Lung (tissue), 12 donors: ENCODE results near the gene CDC45. TPM values are rescaled to one million over a fixed set of nuclear protein-coding genes. Genes with fewer than 3 reads are reported as not detected.

Experiments
- ATAC-seq: fragments of 200-7000 bp; cut with Tn5 transposase; one replicate; pipeline ENCODE4 v1.9.1; 2020; ENCODE audit warnings: moderate number of reproducible peaks; ENCODE audit not compliant: insufficient read depth, low FRiP score
- DNase-seq, 3 donors: peaks; one replicate each; pipeline ENCODE4 v3.0.0-alpha.2; 2013 to 2017
- H3K27ac ChIP-seq, 2 donors: one replicate each; pipeline ENCODE4 v1.5.1; 2013; ENCODE audit warnings: mild to moderate bottlenecking in 2 of 2, moderate library complexity in 2 of 2, control low read depth in 1 of 2, inconsistent platforms in 1 of 2, low read depth in 1 of 2, low read length in 1 of 2
- H3K27me3 ChIP-seq, 3 donors: one replicate each; pipeline ENCODE4 v1.5.1; 2013; ENCODE audit warnings: low read length in 2 of 3; ENCODE audit not compliant: control insufficient read depth in 3 of 3, insufficient read depth in 3 of 3
- H3K36me3 ChIP-seq, 4 donors: one replicate each; pipeline ENCODE4 v1.5.1; 2013; ENCODE audit warnings: low read length in 4 of 4, mild to moderate bottlenecking in 1 of 4, moderate library complexity in 1 of 4; ENCODE audit not compliant: control insufficient read depth in 4 of 4, insufficient read depth in 4 of 4
- H3K4me1 ChIP-seq, 5 donors: one replicate each; pipeline ENCODE4 v1.5.1; 2013; ENCODE audit warnings: low read length in 5 of 5, mild to moderate bottlenecking in 2 of 5, moderate library complexity in 1 of 5; ENCODE audit not compliant: control insufficient read depth in 5 of 5, insufficient read depth in 5 of 5
- H3K4me3 ChIP-seq: one replicate; pipeline ENCODE4 v1.5.1; 2013; ENCODE audit warnings: mild to moderate bottlenecking, control low read depth, moderate library complexity
- H3K9ac ChIP-seq, 2 donors: one replicate each; pipeline ENCODE4 v1.5.1; 2013; ENCODE audit warnings: low read length in 2 of 2, control low read depth in 1 of 2; ENCODE audit not compliant: insufficient read depth in 1 of 2
- H3K9me3 ChIP-seq, 4 donors: one replicate each; pipeline ENCODE4 v1.5.1; 2013; ENCODE audit warnings: low read length in 3 of 4, mild to moderate bottlenecking in 1 of 4, moderate library complexity in 1 of 4; ENCODE audit not compliant: control insufficient read depth in 4 of 4, insufficient read depth in 3 of 4
- WGBS, 2 donors: extraction: QIAGEN DNeasy Blood & Tissue Kit; methylation state at CpG; one replicate each; pipeline ENCODE4 v1.1.7; 2013; 5-methylcytosine and 5-hydroxymethylcytosine counted together
- polyA plus RNA-seq, 2 donors: library from polyadenylated mRNA; stranded (reverse); fragments of 200-250 nt; gene quantifications; one replicate each; pipeline ENCODE4 v1.2.1, GENCODE V29; 2013
- total RNA-seq, 2 donors: library from RNA; depleted of rRNA in 1 of 2; stranded (reverse); fragments of >200 nt in 1 of 2; gene quantifications; one replicate each; pipeline ENCODE4 v1.2.1, GENCODE V29; 2014 to 2021
- TF ChIP-seq, protein P1 (sequence below): IDR thresholded peaks from 2 replicates; pipeline ENCODE4 v1.5.1; 2012; ENCODE audit warnings: mild to moderate bottlenecking; ENCODE audit errors: control extremely low read depth, extremely low read depth
- donor health status: control.
- donor health status: control.
- donor health status: Bipolar disorder and iron deficiency.
- donor health status: healthy.
- donor health status: DM: yes; HTN: yes; CAD: no.

The CDC45 gene
- total and polyA plus RNA-seq, 4 donors: 2.1 to 6.8 (median 3.1) TPM

DNA sequence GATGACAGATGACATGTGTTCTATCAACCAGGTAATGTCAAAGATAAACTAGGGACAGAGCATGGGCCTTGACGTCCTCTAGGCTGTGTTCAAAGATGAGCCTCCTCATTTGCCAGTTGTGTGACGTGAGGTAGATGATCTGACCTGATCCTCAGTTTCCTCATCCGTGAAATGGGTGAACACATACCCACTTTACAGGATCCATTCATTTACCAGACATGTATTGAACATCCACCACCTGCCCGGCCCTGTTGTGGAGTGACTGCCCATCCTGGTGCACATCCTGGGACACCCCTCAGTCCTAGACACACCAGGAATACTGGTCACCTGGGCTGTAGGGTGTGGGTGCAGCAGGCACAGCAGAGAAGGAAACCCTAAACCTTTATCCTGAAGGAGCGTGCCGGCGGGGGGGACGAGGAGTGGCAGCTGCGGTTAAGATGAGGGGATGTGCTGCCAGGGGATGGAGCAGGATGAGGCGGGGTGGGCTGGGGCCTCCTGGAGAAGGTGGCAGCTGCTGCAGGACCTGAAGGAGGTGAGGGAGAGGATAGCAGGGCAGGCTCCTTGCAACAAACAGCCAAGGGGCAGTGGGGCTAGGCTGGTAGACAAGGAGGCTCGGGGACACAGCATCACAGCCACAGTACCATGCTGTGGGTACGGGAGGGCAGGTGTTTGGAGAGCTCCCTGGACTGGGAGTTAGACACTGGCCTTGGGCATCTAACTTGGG lies 36.1 kb downstream of the CDC45 start:
- Histone ChIP-seq H3K4me3 (no peak overlapping the region), H3K9me3 (no peaks in the 10 kb centered on the region), H3K4me1 (no peaks in the 10 kb centered on the region), H3K27ac (no peak overlapping the region), H3K9ac (no peak overlapping the region), H3K27me3 (no peaks in the 10 kb centered on the region), H3K36me3 (no peaks in the 10 kb centered on the region)
- TF ChIP-seq, protein P1, sequence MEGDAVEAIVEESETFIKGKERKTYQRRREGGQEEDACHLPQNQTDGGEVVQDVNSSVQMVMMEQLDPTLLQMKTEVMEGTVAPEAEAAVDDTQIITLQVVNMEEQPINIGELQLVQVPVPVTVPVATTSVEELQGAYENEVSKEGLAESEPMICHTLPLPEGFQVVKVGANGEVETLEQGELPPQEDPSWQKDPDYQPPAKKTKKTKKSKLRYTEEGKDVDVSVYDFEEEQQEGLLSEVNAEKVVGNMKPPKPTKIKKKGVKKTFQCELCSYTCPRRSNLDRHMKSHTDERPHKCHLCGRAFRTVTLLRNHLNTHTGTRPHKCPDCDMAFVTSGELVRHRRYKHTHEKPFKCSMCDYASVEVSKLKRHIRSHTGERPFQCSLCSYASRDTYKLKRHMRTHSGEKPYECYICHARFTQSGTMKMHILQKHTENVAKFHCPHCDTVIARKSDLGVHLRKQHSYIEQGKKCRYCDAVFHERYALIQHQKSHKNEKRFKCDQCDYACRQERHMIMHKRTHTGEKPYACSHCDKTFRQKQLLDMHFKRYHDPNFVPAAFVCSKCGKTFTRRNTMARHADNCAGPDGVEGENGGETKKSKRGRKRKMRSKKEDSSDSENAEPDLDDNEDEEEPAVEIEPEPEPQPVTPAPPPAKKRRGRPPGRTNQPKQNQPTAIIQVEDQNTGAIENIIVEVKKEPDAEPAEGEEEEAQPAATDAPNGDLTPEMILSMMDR: no peak
- DNase-seq (no peak), ATAC-seq (no peak)
- WGBS, 2 donors: 94 to 96% methylated on average over 12 of the region's 12 CpGs

GRCh38 chr22:19516378-19517170 lies 36.9 kb downstream of the CDC45 start:
- Histone ChIP-seq H3K4me3 (no peak overlapping the region), H3K4me1 (no peaks in the 10 kb centered on the region), H3K9me3 (no peaks in the 10 kb centered on the region), H3K27ac (no peak overlapping the region), H3K36me3 (no peaks in the 10 kb centered on the region), H3K27me3 (no peaks in the 10 kb centered on the region), H3K9ac (no peak overlapping the region)
- TF ChIP-seq, protein P1: no peak
- no peak for ATAC-seq
- DNase-seq: no peak
- 94 to 96% methylated on average over 19 of the region's 19 CpGs for WGBS, 2 donors

GRCh38 chr22:19517171-19517500 lies 37.4 kb downstream of the CDC45 start:
- no peak for DNase-seq
- WGBS, 2 donors: 96 to 97% methylated on average over 10 of the region's 10 CpGs

More at GRCh38 chr22:19517171-19517500, 37.4 kb downstream of the CDC45 start:
- no peaks in the 10 kb centered on the region for H3K4me1 ChIP-seq
- no peaks in the 10 kb centered on the region for H3K9me3 ChIP-seq
- no peak overlapping the region for H3K4me3 ChIP-seq
- no peak overlapping the region for H3K9ac ChIP-seq
- H3K27me3 ChIP-seq: no peaks in the 10 kb centered on the region
- TF ChIP-seq, protein P1: no peak
- ATAC-seq: no peak
- H3K36me3 ChIP-seq: no peaks in the 10 kb centered on the region
- H3K27ac ChIP-seq: no peak overlapping the region
